K562 (cell line): ENCODE data around the gene GNAI2.

Experiments
- CHD4 ChIP-seq: fragments of 200-600 bp; sonication (generic); IDR thresholded peaks from 3 replicates; pipeline ENCODE4 v1.6.1; 2012; ENCODE audit warnings: low read depth, mild to moderate bottlenecking, mixed read lengths, low read length, inconsistent platforms; ENCODE audit not compliant: insufficient read depth, insufficient replicate concordance, poor library complexity, severe bottlenecking
- CTCF ChIP-seq, 3 experiments: IDR thresholded peaks in 2 of 3; conservative IDR thresholded peaks in 1 of 3; 2 replicates each; pipeline ENCODE4 v1.5.1; 2011 to 2012; ENCODE audit warnings: low read length in 3 of 3, mild to moderate bottlenecking in 3 of 3, control low read depth in 2 of 3, improper control_type of control experiment in 1 of 3, inconsistent platforms in 1 of 3, low read depth in 1 of 3, mixed read lengths in 1 of 3, moderate library complexity in 1 of 3; ENCODE audit not compliant: insufficient read depth in 2 of 3
- EGR1 ChIP-seq: fragments of 450-650 bp; conservative IDR thresholded peaks from 2 replicates; pipeline ENCODE4 v1.6.1; 2017; ENCODE audit warnings: mild to moderate bottlenecking
- HDAC2 ChIP-seq: fragments of 450-650 bp; IDR thresholded peaks from 2 replicates; pipeline ENCODE4 v1.6.1; 2016; ENCODE audit warnings: mild to moderate bottlenecking
- HMGXB4 ChIP-seq: sonication (generic); formaldehyde crosslinking; IDR thresholded peaks from 2 replicates; pipeline ENCODE4 v1.8.1; 2023; ENCODE audit warnings: mild to moderate bottlenecking, missing genetic modification reagents
- MLX ChIP-seq, 2 experiments: fragments of 450-650 bp in 1 of 2; sonication (generic) in 1 of 2; formaldehyde crosslinking; conservative IDR thresholded peaks; 2 replicates each; pipeline versions ENCODE4 v1.4.0 to v1.8.1; 2020 to 2022; ENCODE audit warnings: mild to moderate bottlenecking in 1 of 2, missing genetic modification reagents in 1 of 2
- RBBP5 ChIP-seq: fragments of 200-600 bp; sonication (generic); IDR thresholded peaks from 2 replicates; pipeline ENCODE4 v1.6.1; 2012; ENCODE audit warnings: borderline replicate concordance, mild to moderate bottlenecking, low read length, control low read depth, inconsistent platforms; ENCODE audit not compliant: insufficient read depth, poor library complexity, severe bottlenecking
- TAF1 ChIP-seq: IDR thresholded peaks from 2 replicates; pipeline ENCODE4 v1.6.1; 2011; ENCODE audit warnings: mild to moderate bottlenecking, low read length, moderate library complexity; ENCODE audit not compliant: insufficient read depth, control insufficient read depth, severe bottlenecking; ENCODE audit errors: extremely low read depth
- U2AF1 ChIP-seq: fragments of 200-400 bp; formaldehyde crosslinking; optimal IDR thresholded peaks from 2 replicates; pipeline ENCODE3; 2017; ENCODE audit warnings: mild to moderate bottlenecking, low read depth, low read length, moderate library complexity
- ZNF12 ChIP-seq: sonication (generic); formaldehyde crosslinking; IDR thresholded peaks from 2 replicates; pipeline ENCODE4 v1.4.0; 2020; ENCODE audit warnings: mild to moderate bottlenecking, missing genetic modification reagents

DNA sequence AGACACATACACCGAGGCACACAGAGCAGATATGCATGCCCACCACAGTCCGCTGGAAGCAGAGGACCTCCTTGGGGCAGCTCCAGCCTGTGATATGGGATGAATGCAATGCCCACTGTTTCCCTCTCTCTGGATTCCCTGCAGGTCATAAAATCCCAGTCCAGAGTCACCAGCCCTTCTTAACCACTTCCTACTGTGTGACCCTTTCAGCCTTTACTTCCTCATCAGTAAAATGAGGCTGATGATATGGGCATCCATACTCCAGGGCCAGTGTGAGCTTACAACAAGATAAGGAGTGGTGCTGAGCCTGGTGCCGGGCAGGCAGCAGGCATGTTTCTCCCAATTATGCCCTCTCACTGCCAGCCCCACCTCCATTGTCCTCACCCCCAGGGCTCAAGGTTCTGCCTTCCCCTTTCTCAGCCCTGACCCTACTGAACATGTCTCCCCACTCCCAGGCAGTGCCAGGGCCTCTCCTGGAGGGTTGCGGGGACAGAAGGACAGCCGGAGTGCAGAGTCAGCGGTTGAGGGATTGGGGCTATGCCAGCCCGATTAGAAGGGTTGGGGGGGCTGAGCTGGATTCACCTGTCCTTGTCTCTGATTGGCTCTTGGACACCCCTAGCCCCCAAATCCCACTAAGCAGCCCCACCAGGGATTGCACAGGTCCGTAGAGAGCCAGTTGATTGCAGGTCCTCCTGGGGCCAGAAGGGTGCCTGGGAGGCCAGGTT, 44.9 kb upstream of the GNAI2 start, which contains the start of gene GNAT1:
- TF ChIP-seq RBBP5: no peak
- TF ChIP-seq CTCF (IDR thresholded peaks at IDR 0.05 in 2 of 3, conservative IDR thresholded peaks at IDR 0.05 in 1 of 3; ENCODE audit: insufficient read depth in 2 of 3, low read depth in 1 of 3, low read length in 3 of 3): no peak
- TF ChIP-seq ZNF12 (CRISPR knock-in tag): no peak
- no peak for TF ChIP-seq CHD4
- no peak for TF ChIP-seq HMGXB4 (CRISPR knock-in tag)
- TF ChIP-seq HDAC2: no peak
- no peak for TF ChIP-seq MLX (CRISPR knock-in tag; conservative IDR thresholded peaks at IDR 0.05)
- TF ChIP-seq TAF1: no peak
- no peak for TF ChIP-seq EGR1
- TF ChIP-seq U2AF1: no peak
